OCI-LY7 (cell line): ENCODE data around the gene WDR49.

Experiments
- CTCF ChIP-seq: fragments of 200-600 bp; sonication (generic); conservative IDR thresholded peaks from 2 replicates; pipeline ENCODE4 v1.5.1; 2014; ENCODE audit warnings: mild to moderate bottlenecking, antibody characterized with exemption, low read length, moderate library complexity, mixed read lengths
- EZH2phosphoT487 ChIP-seq: fragments of 200-600 bp; sonication (generic); IDR thresholded peaks from 2 replicates; pipeline ENCODE4 v1.6.1; 2018; ENCODE audit warnings: low read depth, borderline replicate concordance, mild to moderate bottlenecking, mixed run types, antibody characterized with exemption, low read length, moderate library complexity, mixed read lengths

DNA sequence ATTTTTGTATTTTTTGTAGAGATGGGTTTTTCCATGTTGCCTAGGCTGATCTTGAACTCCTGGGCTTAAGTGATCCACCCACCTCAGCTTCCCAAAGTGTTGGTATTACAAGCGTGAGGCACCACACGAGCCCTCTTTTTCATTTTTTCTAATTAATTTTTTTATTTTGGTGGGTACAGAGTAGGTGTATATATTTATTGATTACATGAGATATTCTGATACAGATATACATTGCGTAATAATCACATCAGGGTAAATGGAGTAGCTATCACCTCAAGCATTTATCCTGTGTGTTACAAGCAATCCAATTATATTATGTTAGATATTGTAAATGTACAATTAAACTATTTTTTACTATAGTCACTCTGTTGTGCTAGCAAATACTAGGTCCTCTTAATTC, 66.1 kb downstream of the WDR49 start:
- TF ChIP-seq CTCF, result no peak
- TF ChIP-seq EZH2phosphoT487, result no peak
